HG03064 (cell line): ENCODE results near the gene DUSP8.
"Not testable (repeated sequence)": the region's sequence is repeated elsewhere in the genome, so short reads cannot be mapped to it uniquely, and the experiment has no call there.

ENCODE experiments used
- ATAC-seq: cut with Tn5 transposase; IDR thresholded peaks from one replicate; pipeline ENCODE4 v1.9.1; 2021; ENCODE audit warnings: low read depth; ENCODE audit not compliant: unreplicated experiment

DUSP8 gene

GRCh38 chr11:1589996-1590395 lies 17.9 kb upstream of the DUSP8 start:
- no peak for ATAC-seq

- ATAC-seq: not testable (repeated sequence)
Measured at GRCh38 chr11:1589191-1589963, 17.3 kb upstream of the DUSP8 start.

GRCh38 chr11:1586699-1587098 lies 14.6 kb upstream of the DUSP8 start:
- ATAC-seq: no peak

- not testable (repeated sequence) for ATAC-seq
Measured at GRCh38 chr11:1584661-1585370, 12.7 kb upstream of the DUSP8 start, which contains the start of gene KRTAP5-1. KRTAP5-1 (minus strand) TSS chr11:1585283; CDS start chr11:1585249, 34 bp downstream.

GRCh38 chr11:1582909-1583308 lies 10.8 kb upstream of the DUSP8 start:
- ATAC-seq: not testable (repeated sequence)

- no peak for ATAC-seq
Measured at GRCh38 chr11:1581976-1582375, 9.9 kb upstream of the DUSP8 start.

- no peak for ATAC-seq
Measured at GRCh38 chr11:1576825-1577224, 4.8 kb upstream of the DUSP8 start.

GRCh38 chr11:1575756-1576155 lies 3.7 kb upstream of the DUSP8 start:
- not testable (repeated sequence) for ATAC-seq

- no peak for ATAC-seq
Measured at GRCh38 chr11:1574933-1575242, 2.8 kb upstream of the DUSP8 start.

- ATAC-seq: no peak
Measured at GRCh38 chr11:1574238-1574932, 2.3 kb upstream of the DUSP8 start.

GRCh38 chr11:1573903-1574237 lies 1.8 kb upstream of the DUSP8 start:
- no peak for ATAC-seq

- no peak for ATAC-seq
Measured at GRCh38 chr11:1573077-1573902, 1.2 kb upstream of the DUSP8 start.

- no peak for ATAC-seq
Measured at GRCh38 chr11:1571760-1572196, 293 bp downstream of the DUSP8 start.

- no peak for ATAC-seq
Measured at GRCh38 chr11:1570896-1571759, 943 bp downstream of the DUSP8 start.

GRCh38 chr11:1570531-1570895 lies 1.6 kb downstream of the DUSP8 start:
- no peak for ATAC-seq

GRCh38 chr11:1570001-1570453 lies 2.0 kb downstream of the DUSP8 start:
- no peak for ATAC-seq

- no peak for ATAC-seq
Measured at GRCh38 chr11:1569251-1569780, 2.8 kb downstream of the DUSP8 start.

- ATAC-seq: no peak
Measured at GRCh38 chr11:1568441-1568911, 3.6 kb downstream of the DUSP8 start.

GRCh38 chr11:1567721-1568100 lies 4.4 kb downstream of the DUSP8 start:
- no peak for ATAC-seq
